HepG2 (cell line): ENCODE results near the gene CTTNBP2NL.

ENCODE experiments used
- ESRRA ChIP-seq: sonication (generic); formaldehyde crosslinking; IDR thresholded peaks from 2 replicates; pipeline ENCODE4 v1.5.1; 2020; ENCODE audit warnings: mild to moderate bottlenecking, low read depth, missing genetic modification reagents
- POLR2A ChIP-seq, 2 experiments: IDR thresholded peaks; 2 replicates each; pipeline ENCODE4 v1.6.1; 2011; ENCODE audit warnings: low read depth in 2 of 2, low read length in 2 of 2, mild to moderate bottlenecking in 1 of 2, moderate library complexity in 1 of 2; ENCODE audit not compliant: insufficient read depth in 1 of 2
- SIN3B ChIP-seq: fragments of 150-350 bp; IDR thresholded peaks from 2 replicates; pipeline ENCODE4 v1.6.1; 2014; ENCODE audit warnings: low read length
- TAF1 ChIP-seq: sonication (generic); formaldehyde crosslinking; IDR thresholded peaks from 2 replicates; pipeline ENCODE4 v1.4.0; 2020; ENCODE audit warnings: missing genetic modification reagents
- ZBTB1 ChIP-seq: sonication (generic); formaldehyde crosslinking; IDR thresholded peaks from 2 replicates; pipeline ENCODE4 v1.4.0; 2020; ENCODE audit warnings: missing genetic modification reagents, borderline replicate concordance
- TF ChIP-seq, protein P1 (sequence below): sonication (generic); formaldehyde crosslinking; IDR thresholded peaks from 2 replicates; pipeline ENCODE4 v1.5.0; 2020; ENCODE audit warnings: mild to moderate bottlenecking, missing genetic modification reagents, moderate library complexity
- TF ChIP-seq, protein P2 (sequence below): IDR thresholded peaks from 2 replicates; pipeline ENCODE4 v1.6.1; 2016
- TF ChIP-seq, protein P3 (sequence below): sonication (generic); formaldehyde crosslinking; IDR thresholded peaks from 2 replicates; pipeline ENCODE4 v1.9.0; 2021; ENCODE audit warnings: missing genetic modification reagents, mild to moderate bottlenecking, borderline replicate concordance

DNA sequence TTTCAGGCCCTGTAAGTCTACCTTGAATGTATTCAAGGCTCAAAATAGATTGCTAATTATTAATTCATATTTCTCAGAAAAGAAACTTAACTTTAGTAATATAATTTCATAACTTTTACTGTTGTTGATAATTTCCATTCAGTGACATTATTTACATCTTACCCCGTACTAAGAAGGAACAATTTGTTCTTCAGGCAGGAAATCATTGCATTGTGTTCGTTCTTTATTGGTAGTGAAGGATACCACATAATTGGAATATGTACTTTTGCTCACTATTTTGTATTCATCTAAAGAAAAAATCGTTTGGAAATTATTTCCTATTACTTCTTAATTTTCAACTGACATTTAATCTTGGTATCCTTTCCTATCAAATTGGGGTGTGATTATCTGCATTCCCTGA is 39.4 kb downstream of the CTTNBP2NL start:
- no peak for TF ChIP-seq POLR2A (IDR thresholded peaks at IDR 0.05; ENCODE audit: insufficient read depth in 1 of 2, low read depth in 2 of 2, low read length in 2 of 2)
- TF ChIP-seq, protein P1, sequence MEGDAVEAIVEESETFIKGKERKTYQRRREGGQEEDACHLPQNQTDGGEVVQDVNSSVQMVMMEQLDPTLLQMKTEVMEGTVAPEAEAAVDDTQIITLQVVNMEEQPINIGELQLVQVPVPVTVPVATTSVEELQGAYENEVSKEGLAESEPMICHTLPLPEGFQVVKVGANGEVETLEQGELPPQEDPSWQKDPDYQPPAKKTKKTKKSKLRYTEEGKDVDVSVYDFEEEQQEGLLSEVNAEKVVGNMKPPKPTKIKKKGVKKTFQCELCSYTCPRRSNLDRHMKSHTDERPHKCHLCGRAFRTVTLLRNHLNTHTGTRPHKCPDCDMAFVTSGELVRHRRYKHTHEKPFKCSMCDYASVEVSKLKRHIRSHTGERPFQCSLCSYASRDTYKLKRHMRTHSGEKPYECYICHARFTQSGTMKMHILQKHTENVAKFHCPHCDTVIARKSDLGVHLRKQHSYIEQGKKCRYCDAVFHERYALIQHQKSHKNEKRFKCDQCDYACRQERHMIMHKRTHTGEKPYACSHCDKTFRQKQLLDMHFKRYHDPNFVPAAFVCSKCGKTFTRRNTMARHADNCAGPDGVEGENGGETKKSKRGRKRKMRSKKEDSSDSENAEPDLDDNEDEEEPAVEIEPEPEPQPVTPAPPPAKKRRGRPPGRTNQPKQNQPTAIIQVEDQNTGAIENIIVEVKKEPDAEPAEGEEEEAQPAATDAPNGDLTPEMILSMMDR (CRISPR knock-in tag) = no peak
- TF ChIP-seq, protein P2, sequence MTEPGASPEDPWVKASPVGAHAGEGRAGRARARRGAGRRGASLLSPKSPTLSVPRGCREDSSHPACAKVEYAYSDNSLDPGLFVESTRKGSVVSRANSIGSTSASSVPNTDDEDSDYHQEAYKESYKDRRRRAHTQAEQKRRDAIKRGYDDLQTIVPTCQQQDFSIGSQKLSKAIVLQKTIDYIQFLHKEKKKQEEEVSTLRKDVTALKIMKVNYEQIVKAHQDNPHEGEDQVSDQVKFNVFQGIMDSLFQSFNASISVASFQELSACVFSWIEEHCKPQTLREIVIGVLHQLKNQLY (CRISPR knock-in tag) = no peak
- TF ChIP-seq, protein P3, sequence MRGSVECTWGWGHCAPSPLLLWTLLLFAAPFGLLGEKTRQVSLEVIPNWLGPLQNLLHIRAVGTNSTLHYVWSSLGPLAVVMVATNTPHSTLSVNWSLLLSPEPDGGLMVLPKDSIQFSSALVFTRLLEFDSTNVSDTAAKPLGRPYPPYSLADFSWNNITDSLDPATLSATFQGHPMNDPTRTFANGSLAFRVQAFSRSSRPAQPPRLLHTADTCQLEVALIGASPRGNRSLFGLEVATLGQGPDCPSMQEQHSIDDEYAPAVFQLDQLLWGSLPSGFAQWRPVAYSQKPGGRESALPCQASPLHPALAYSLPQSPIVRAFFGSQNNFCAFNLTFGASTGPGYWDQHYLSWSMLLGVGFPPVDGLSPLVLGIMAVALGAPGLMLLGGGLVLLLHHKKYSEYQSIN (CRISPR knock-in tag) = no peak
- no peak for TF ChIP-seq SIN3B
- TF ChIP-seq ZBTB1 = no peak
- TF ChIP-seq TAF1 (CRISPR knock-in tag) = no peak
- no peak for TF ChIP-seq ESRRA
